NCI-H510A treated with DMSO at 0.1 percent for 48 hours (cell line): Measurements from ENCODE around the gene ARHGEF9.
A peak's percentile ranks its signal among the peaks of the same experiment; 100 is the strongest.
"Not testable (repeated sequence)": the region's sequence is repeated elsewhere in the genome, so short reads cannot be mapped to it uniquely, and the experiment has no call there.

Experiments used
- DNase-seq: peaks from one replicate; lab custom pipeline; 2025; lab: John Stamatoyannopoulos, UW

ARHGEF9 gene

GRCh38 chrX:63784902-63785707, at the start of gene ARHGEF9:
Gene ARHGEF9, minus strand, starts transcription at chrX:63785214. Its CDS starts 69 bp downstream, at chrX:63785145.
- no peak for DNase-seq

DNA sequence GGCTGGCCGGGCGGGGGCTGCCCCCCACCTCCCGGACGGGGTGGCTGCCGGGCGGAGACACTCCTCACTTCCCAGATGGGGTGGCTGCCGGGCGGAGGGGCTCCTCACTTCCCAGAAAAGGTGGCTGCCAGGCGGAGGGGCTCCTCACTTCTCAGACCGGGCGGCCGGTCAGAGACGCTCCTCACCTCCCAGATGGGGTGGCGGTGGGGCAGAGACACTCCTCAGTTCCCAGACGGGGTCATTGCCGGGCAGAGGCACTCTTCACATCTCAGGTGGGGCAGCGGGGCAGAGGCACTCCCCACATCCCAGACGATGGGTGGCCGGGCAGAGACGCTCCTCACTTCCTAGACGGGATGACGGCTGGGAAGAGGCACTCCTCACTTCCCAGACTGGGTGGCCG, 40.4 kb upstream of the ARHGEF9 start:
- not testable (repeated sequence) for DNase-seq

DNA sequence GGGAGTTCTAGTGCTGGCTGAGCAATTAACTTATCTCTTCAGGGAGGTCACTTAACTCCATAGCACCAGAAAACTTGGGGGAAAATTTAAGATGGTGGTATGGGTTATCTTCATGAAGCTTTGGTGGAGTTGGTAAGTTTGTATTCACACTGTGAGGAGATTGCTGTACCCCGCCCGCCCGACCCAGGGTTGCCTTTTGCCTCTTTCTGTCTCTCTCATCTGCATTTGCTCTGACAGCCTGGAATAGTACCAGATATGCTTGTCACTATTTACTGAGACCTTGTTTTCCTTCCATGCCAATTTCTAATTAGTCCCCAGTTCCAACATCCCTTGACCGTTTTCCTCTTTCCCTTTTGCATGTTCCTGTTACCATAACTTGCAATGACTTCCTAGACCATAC, 33.1 kb upstream of the ARHGEF9 start:
- DNase-seq, result no peak

DNA sequence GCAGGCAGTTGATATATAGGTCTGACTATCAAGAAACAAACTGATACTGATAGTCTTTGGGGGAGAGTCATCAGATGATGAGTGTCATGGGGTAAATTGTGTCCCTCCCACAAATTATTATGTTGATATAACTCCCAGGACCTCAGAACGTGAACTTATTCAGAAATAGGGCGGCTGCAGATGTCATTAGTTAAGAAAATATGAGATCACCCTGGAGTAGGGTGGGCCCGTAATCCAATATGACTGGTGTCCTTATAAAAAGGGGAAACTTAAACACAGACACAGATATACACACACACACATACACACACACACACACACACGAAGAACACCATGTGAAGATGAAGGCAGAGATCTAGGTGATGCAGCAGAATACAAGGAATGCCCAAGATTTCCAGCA, 32.7 kb upstream of the ARHGEF9 start:
- DNase-seq, result no peak

DNA sequence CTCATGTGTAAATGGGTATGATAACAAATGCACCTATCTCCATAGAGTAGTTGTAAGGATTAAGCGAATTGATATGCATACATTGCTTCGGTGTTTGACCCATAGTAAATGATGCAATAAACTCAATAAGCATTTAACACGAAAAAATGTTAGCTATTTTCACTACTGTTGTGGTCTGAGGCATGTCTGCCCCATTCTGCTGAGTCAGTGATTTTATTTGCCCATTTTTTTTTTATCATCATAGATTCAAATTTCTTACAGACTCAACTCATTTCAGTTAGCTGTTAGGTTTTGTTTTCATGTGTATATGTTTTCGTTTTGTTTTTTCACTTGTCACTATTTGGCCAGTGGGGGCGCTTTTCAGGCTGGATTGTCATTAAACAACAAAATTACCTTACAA, 27.8 kb upstream of the ARHGEF9 start:
- DNase-seq, result no peak

- no peak for DNase-seq
These were observed 25.7 kb upstream of the ARHGEF9 start for GRCh38 chrX:63810746-63811145.

- no peak for DNase-seq
These were observed 24.2 kb upstream of the ARHGEF9 start for GRCh38 chrX:63809173-63809572.

DNA sequence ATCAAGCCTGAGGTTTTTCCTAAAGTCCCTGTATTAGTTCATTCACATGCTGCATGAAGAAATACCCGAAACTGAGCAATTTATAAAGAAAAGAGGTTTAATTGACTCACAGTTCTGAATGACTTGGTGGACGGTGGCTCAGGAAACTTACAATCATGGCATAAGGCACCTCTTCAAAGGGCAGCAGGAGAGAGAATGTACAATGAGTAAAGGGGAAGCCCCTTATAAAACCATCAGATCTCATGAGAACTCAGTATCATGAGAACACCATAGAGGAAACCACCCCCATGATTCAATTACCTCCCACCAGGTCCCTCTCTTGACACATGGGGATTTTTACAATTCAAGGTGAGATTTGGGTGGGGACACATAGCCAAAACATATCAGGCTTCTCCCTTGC, 10.4 kb upstream of the ARHGEF9 start:
- DNase-seq, result not testable (repeated sequence)

DNA sequence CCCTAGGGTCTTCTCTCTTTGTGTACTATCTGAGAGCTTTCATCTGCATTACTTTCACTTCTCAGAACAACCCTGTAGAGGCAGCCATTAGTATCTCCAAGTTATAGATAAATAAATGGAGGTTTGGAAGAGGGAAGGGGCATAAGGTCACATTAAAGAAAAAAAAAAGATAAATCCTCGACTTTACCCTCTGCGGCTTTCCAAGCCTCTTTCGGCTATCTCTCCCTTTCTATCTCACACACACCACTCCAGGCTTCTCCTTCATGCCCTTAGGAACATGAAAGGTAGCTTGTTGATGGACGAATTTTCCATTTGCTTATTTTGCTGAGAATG, 660 bp upstream of the ARHGEF9 start:
- no peak for DNase-seq

GRCh38 chrX:63784346-63784901, 590 bp downstream of the ARHGEF9 start:
- DNase-seq, result no peak

DNA sequence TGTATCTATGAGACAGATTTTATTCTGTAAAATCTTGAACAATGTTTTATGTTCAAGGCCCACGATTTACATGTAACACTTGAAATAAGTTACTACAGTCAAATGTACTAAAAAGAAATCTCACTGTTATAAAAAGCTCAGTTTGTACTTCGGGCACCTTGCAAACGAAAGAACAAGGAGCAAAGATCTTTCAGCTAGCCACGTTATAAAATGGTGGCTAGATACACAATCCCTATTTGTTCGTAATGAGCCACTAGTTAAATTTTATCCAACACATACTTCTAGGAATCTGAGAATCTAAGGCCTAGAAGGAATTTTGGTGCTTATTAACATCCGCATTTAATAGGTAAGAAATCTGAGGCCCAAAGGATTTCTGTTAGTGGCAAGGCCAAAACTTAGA, 2.5 kb downstream of the ARHGEF9 start:
- DNase-seq, result no peak

DNA sequence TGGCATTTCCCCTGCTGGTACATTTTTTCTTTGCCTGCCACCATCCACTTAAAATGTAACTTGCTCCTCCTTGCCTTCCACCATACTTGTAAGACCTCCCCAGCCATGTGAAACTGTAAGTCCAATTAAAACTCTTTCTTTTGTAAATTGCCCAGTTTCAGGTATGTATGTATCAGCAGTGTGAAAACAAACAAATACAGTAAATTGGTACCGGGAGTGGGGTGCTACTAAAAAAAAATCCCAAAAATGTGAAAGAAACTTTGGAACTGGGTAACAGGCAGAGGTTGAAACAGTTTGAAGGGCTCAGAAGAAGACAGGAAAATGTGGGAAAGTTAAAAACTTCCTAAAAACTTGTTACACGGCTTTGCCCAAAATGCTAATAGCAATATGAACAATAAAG, 16.3 kb downstream of the ARHGEF9 start:
- no peak for DNase-seq

GRCh38 chrX:63765712-63766111, 19.3 kb downstream of the ARHGEF9 start:
- DNase-seq, result no peak

- no peak for DNase-seq
These were observed 20.1 kb downstream of the ARHGEF9 start for GRCh38 chrX:63764946-63765345.

DNA sequence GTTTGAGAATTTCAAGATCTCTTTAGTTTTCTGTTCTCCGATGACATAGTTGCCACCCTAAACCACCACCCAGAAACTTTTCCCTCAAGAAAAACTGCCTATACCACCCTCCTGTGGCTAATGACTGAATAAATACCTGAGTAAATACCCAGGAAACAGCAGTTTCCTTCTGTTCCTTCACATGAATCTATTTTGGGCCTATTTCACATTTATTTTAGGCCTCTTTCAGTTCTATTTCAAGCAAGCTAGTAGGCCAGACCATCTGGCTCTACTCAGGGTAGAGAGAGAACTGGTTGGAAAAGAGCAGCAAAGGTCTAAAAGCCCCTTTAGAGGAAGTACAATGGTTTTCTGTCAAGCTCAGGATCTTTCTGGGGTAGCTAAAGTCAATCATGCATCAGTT, 23.4 kb downstream of the ARHGEF9 start:
- no peak for DNase-seq

DNA sequence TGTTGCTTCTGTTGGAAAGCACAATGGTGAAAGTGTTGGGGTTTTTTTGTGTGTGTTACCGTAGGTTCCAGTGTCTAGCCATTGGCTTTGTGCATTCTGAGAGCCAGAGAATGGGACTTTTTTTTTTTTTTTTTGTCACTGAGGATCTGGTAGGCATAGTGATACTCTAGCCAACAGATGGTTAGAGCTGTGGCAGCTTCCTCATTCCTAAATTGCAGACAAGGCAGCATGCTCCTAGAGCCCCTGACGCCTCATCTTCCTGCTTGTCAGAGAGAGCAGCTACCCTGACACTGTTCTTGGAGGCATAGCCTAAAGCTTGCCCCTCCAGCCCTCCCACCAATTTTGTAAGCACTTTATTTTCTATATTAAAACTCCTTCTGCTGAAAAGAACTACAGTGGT, 27.0 kb downstream of the ARHGEF9 start:
- no peak for DNase-seq

GRCh38 chrX:63755892-63756291, 29.1 kb downstream of the ARHGEF9 start:
- no peak for DNase-seq

DNA sequence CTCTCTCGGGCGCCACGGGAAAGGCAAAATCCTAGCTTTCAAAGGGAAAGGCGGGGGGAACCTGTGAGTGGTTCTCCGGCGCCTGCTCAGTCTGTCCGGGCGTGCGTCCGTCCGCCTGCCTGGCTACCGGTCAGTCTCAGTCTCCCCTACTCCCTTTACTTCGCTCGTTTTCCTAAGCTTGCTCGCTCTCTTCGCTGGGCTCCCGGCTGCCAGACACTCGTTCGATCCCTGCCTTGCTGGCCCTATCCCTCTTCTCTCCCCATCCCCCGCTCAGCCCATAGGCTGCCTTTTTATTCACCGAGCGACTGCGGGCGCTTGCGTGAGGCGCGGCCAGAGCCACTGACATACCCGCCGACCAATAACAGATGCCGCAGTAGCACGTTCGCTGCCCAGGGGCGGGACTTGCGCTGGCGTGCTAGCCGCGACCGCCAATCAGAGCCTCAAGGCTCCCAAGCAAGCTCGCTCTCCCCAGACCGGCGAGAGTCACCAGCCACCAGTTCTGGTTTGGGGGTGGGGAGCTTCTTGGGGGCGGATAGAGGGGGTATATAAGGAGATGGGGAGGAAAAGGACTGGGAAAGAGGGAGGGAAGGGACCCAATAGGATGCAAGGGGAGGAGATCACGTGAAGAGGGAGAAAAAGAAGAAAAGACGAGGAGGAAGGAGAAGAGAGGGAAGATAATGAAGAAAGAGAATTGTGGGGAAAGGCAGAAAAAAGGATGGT, 30.0 kb downstream of the ARHGEF9 start:
- peak; percentile 23 for DNase-seq

DNA sequence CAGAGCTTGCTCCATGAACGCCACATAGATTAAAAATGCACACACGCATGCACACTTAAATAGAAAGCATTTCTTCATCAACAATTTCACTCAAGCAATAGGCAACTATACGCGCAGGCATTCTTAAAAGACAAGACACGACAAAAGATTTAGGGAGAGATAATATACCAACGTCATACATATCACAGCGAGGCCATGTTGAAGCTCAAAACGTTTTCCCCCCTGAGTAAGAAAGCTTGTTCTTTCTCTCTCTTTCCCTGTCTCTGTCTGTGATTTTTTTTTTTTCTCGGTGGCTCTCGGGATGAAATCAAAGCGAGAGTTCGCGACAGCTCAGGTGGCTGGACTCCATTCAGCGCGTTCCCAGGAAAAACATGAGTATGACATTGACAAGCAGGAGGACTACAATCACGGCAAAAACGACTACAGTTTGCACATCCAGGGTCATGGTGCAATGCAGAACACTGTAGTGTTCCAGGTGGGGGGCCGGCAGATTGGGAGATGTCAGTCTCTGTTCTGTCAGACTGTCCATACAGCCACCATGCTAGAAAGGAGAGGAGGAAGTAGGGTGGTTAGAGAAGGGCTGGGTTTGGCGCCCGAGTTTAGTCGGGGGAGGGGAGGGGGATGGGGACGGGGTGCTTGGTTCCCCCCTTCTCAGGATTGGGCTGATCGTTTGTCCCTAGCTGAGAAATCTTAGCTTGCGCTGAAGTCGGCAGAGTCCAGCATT, 30.7 kb downstream of the ARHGEF9 start:
- DNase-seq, result no peak

- no peak for DNase-seq
These were observed 33.5 kb downstream of the ARHGEF9 start for GRCh38 chrX:63751481-63751880.

DNA sequence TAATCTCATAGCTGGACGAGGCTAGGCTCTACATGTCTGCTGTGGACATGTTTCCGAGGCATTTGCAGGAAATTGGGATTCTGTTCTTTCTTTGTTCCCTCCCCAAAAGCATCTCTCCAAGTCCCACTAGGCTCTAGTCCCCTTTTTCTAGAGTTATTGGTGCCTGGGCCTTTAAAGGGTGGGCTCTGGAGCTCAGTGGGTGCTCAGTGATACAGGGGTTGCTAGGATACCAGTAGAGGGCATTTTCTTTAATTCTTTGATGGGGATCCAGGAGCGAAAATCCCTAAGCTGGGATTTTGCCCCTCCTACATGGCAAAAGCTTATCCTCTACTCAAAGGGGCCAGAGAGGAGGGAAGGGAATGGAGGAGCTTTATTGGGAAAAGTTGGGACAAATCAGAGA, 34.2 kb downstream of the ARHGEF9 start:
- DNase-seq, result no peak

GRCh38 chrX:63747331-63747730, 37.7 kb downstream of the ARHGEF9 start:
- DNase-seq, result no peak

- no peak for DNase-seq
These were observed 38.3 kb downstream of the ARHGEF9 start for GRCh38 chrX:63746715-63747114.
